Left colon (tissue), 2 donors: ENCODE results near the gene PHYKPL. TPM values are rescaled to one million over a fixed set of nuclear protein-coding genes. Genes with fewer than 3 reads are reported as not detected.
A peak's percentile ranks its signal among the peaks of the same experiment; 100 is the strongest.

Experiments
- ATAC-seq: fragments of 200-7000 bp; cut with Tn5 transposase; one replicate; pipeline ENCODE4 v1.9.1; 2020; ENCODE audit warnings: mild to moderate bottlenecking, moderate library complexity
- DNase-seq, 2 donors: peaks; one replicate each; pipeline ENCODE4 v3.0.0-alpha.2; 2020
- intact Hi-C, 2 donors: fragments of 100-400 bp; cut with DNase I in 1 of 2; cut with micrococcal nuclease in 1 of 2; formaldehyde crosslinking; loops; one replicate each; pipeline versions ENCODE4 v1.11.2 to v1.14.0; 2022; cut with DNase I, micrococcal nuclease
- long read RNA-seq: library from polyadenylated mRNA; unstranded; transcript quantifications from one replicate; pipeline ENCODE4 v2.0.0, GENCODE V29; 2021
- total RNA-seq, 2 donors: library from RNA; stranded (reverse); fragmentation: NEBNext Ultra II Directional; extraction: Animal tissue kit (Norgen Biotek cat#: 25700); gene quantifications; one replicate each; pipeline ENCODE4 v1.2.1, GENCODE V29; 2021
- donor health status: DM: no; HTN: no; CAD: no.
- donor health status: DM: yes; HTN: yes; CAD: no.

The PHYKPL gene
- 100 to 1,000 TPM; 157 to 180 TPM for total RNA-seq
- long read RNA-seq, transcript PHYKPL-201 (13 exons, 2,038 nt) = major isoform, 139 of 268 reads
- long read RNA-seq, partial matches to known transcripts = 28 of 268 reads
- long read RNA-seq, other reads (novel, unspliced or antisense) = 101 of 268 reads

DNA sequence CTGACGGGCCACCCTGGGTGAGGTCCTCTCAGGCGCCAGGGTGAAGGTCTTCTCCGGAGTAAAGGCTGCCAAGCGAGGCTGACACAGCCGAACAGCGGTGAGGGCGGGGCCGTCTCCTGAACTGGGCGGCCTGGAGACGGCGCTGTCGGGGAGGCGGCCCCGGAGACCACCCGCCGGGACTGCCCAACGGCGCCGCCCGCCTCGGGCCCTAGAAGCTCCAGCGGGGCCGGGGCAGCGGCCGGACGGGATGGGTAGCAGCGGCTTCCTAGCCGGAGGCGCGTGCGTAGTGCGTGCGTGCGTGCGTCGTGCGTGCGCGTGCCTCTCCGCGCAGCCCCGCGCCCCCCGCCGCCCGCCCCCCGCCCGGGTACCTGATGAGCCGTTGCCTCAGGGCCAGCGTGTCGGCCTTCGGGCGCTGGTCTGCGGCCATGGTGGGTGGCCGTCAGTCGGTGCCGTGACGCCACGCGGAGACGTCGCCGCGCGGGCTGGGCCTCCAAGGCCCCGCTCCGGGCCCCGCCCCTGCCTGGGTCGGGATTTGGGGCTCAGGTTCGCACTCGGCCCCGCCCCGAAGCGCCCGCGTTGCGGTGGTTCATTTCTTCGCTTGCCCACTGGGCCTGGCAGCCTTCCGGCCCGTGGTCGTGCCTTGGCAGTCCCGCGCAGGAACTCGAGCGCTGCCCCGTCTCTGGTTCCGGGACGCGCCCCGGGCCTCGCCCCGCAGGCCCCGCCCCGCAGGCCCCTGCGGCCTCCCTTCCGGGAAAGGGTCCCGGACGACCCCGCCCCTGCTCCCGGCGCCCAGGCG is at the start of gene PHYKPL:
TSS of gene PHYKPL (minus strand) at position 679 of the 796 bp plus-strand sequence. CDS start at position 427, 252 bp downstream.
- intact Hi-C loops = no loop called here
- ATAC-seq = peak; percentile 58
- peak; percentile 72 to 85 for DNase-seq

- DNase-seq = no peak
- intact Hi-C loops = loop anchor here in 1 of 2 donors (5.0 kb wide), 2 partner anchors 270 to 310 kb away; partner anchors contain the start of gene COL23A1
- no peak for ATAC-seq
These were observed 49.8 kb upstream of the PHYKPL start for GRCh38 chr5:178282391-178282790.

- ATAC-seq (no peak), DNase-seq (no peak)
- intact Hi-C loops = loop anchor here in 1 of 2 donors (5.0 kb wide), 2 partner anchors 271 to 311 kb away; partner anchors contain the start of gene COL23A1
These were observed 48.7 kb upstream of the PHYKPL start for GRCh38 chr5:178281331-178281730.

GRCh38 chr5:178280631-178281030 is 48.0 kb upstream of the PHYKPL start:
- ATAC-seq = no peak
- intact Hi-C loops = loop anchor here in 1 of 2 donors (5.0 kb wide), 2 partner anchors 272 to 312 kb away; partner anchors contain the start of gene COL23A1
- no peak for DNase-seq

- peak; percentile 73 to 93 for DNase-seq
These were observed 47.3 kb upstream of the PHYKPL start for GRCh38 chr5:178279723-178280438.

GRCh38 chr5:178279026-178279722 is 46.6 kb upstream of the PHYKPL start:
- DNase-seq (no peak), ATAC-seq (no peak)
- intact Hi-C loops = loop anchor here in 1 of 2 donors (5.0 kb wide), 1 partner anchor 273 kb away; no protein-coding TSS in a partner anchor

More at GRCh38 chr5:178279723-178280438, 47.3 kb upstream of the PHYKPL start:
- intact Hi-C loops = loop anchor here (5.0 kb wide), 2 partner anchors 272 to 312 kb away; partner anchors contain the start of gene COL23A1 (in 1 of the 2)
- ATAC-seq = peak; percentile 98

DNA sequence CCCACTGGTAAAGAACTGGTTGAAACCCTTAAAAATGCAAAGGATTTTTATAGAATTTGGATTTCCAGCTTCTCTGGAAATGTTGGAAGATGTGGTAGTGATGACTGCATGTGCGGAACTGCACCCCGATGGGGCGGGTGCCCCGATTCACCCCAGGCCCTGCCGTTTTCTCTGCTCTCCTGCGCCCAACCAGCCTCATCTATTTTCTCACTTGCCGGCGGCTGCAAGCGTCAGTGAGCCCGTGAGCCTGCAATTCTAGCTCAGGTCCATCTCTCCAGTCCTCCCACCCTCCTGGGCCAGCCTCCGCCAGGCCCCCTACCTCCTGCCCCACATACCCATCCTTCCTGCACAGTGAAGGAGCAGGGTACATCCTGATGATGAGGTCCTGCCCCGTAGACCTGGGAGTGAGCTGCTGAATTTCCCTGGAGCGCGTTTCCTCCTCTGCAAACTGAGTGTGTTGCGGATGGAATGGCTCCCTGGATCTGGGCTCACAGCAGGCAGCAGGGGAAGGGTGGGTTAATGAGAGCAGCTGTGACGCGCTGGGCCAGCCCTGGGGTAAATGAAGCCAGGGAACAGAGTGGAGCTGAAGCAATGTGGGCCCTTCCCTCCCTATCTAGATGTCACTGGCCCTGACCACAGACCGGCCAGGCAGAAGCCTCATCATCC is 45.9 kb upstream of the PHYKPL start:
- no peak for ATAC-seq
- intact Hi-C loops = loop anchor here in 1 of 2 donors (5.0 kb wide), 1 partner anchor 274 kb away; no protein-coding TSS in a partner anchor
- DNase-seq = no peak

GRCh38 chr5:178277866-178278265 is 45.3 kb upstream of the PHYKPL start:
- no peak for ATAC-seq
- intact Hi-C loops = loop anchor here in 1 of 2 donors (5.0 kb wide), 1 partner anchor 274 kb away; no protein-coding TSS in a partner anchor
- no peak for DNase-seq

DNA sequence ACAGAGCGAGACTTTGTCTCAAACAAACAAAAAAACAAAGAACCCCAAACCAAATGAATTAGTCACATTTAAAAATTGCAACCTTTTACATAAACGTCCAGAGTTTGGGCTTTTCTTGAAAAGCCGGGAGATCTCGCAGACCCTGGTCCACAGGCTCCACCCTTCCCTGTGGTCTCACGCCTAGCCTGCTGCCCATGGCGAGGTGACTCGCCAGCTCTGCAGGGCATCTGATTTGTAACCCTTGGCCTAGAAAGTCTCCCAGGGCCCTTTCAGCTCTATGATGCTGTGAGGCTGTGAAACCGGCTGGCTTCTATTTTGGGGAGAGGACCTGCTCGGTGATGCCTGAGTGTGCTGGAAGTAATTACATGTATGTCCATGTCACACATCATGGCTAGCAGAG is 44.7 kb upstream of the PHYKPL start:
- DNase-seq = no peak
- ATAC-seq = no peak
- intact Hi-C loops = loop anchor here in 1 of 2 donors (5.0 kb wide), 1 partner anchor 275 kb away; no protein-coding TSS in a partner anchor

DNA sequence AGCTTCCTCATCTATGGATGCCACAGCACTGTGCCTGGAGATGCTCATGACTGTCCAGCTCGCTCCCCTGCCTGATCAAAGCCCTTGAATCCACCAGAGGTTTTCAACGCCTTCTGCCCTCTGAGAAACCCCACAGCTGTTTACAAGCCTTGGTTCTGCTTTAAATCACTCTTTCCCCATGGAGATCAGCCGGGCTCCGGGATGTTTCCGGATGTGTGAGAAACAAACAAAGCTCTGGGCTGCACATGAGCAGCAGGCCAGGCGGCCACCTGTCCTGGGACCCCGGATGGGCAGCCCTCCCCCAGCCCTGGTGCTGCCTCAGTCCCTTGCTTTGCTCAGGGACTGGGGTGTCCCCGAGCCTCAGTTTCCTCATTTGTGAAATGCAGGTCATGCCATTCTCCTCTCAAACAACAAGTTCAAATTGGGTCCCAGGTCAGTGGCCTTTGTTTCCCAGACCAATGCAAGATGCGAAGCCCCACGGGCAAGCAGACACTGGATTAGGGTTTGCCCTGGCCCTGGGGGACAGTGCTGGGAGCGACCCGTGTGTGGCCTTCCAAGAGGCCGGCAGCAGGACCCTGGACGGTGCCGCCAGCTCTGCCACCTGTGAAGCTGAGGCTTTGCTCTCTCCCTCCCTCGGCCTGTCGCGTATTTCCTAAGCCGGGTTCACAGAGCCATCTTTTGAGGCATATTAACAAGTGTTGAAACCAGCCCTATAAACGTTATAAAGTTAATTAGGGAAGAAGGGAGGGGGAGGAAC is 42.4 kb upstream of the PHYKPL start:
- DNase-seq = no peak
- intact Hi-C loops = loop anchor here in 1 of 2 donors (5.0 kb wide), 1 partner anchor 277 kb away; no protein-coding TSS in a partner anchor
- ATAC-seq = no peak

DNA sequence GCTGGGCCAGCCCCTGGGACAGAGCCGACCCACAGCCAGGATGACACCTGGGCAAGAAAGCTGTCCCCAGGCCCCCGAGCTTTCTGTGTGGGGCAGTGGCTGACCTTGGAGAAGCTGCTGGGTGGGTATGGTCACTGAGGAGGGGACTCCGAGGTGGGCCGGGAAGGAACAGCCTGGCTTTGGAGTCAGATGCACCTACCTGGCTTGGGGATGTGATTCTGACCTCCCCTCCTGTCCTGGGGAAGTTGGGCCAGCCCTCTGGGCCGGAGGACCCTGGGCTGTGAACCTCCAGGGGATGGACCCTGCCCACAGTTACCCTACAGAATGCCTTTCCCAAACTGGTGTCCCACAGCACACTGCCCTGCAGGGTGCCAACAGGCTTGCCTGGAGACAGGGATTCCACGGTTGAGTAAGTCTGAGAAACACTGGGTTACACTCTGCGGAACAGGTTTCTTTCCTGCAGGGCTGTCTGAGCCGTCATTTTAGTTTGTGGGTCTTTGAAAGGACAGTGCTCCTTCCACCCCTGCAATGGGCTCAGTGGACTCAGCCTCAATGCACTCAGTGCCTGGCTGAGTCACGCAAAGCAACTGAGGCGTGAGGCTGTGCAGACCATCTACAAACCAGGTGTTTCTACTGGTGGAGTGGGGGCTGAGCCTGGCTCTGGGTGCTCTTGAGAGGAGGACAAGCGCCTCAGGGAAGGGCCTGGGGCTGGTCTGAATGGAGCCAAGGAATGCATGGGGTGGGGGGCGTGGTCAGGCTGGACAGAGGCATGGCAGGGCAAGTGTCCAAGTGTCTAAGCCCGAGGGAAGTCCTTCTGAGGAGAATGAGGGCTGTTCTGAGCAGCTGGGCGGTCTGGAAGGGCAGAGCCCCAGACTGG is 41.3 kb upstream of the PHYKPL start:
- ATAC-seq = no peak
- intact Hi-C loops = no loop called here
- DNase-seq = no peak

DNA sequence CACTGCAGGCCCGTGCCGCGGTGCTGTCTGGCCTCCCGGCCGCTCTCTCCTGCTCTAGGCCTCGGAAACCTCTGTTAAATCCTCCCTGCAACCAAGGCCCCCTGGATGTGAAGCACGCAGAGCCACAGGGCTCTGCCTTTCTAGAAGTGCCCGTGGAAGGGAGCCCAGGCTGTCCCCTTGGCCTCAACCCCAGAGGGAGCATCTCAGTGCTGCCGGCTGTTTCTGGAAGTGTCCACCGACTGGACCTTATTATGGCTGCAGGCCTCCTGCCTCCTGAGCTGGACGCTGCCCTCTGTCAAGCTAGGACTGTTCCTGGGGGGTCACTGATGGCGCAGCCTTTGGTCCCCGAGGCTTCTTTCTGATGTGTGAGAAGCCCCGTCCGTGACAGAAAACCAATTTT is 40.4 kb upstream of the PHYKPL start:
- ATAC-seq (no peak), DNase-seq (no peak)
- intact Hi-C loops = no loop called here

- DNase-seq (no peak), ATAC-seq (no peak)
- intact Hi-C loops = no loop called here
These were observed 40.0 kb upstream of the PHYKPL start for GRCh38 chr5:178272591-178272990.

DNA sequence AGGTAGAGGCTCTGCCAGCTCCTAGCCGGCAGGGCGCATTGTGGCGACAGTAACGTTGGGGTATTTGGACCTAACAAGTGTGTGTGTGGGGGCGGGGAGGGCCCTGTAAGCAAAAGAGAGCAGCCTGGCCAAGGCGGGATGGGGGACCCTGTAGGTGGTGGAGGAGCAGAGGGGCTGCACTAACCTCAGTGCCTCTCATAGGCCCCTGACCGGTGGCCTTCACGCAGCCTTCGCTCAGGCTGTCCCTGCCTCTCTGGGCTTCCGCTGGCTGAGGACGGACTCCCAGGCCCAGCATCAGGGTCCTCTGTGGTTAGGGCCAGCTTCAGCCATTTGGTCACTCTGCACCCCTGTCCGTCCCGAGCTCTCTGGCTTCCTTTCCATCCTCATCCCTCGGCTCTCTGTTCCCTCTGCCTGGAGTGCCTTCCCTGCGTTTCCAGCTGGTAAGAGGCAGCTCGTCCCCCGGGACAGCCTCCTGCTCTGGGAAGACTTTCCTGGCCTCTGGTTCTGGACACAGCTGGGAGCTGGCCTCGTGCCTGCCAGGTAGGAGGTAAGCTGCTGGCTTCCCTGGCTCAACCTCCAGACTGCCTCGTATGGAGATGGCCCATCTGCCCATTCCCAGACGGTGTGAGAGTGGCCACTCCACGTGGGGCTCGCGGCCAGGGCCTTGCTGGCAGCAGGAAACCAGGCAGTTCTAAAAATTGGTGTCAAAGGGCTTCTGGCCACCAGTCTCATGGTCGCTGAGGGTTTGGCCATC is 39.3 kb upstream of the PHYKPL start:
- no peak for ATAC-seq

DNA sequence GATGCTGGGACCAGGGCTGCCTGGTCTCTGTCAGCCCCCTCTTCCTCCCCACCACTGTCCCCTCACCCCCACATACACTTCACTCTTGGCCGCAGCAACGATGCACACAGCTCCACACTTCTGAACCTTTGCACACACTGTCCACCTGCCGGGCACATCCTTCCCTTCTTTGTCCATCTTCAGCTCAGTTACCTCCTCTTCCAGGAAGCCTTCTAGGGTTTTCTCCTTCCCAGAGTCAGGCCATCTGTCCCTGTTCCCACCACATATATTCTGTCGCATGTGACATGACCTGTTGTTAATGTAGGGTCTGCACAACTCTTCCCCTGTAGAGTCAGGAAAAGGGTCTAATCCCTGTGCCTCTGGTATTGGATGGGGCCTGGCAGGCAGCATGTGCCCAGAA is 38.6 kb upstream of the PHYKPL start:
- intact Hi-C loops = no loop called here
- DNase-seq (no peak), ATAC-seq (no peak)

More for the DNA sequence above, 39.3 kb upstream of the PHYKPL start:
- DNase-seq = no peak
- intact Hi-C loops = no loop called here

- DNase-seq = no peak
- ATAC-seq = no peak
- intact Hi-C loops = no loop called here
These were observed 36.9 kb upstream of the PHYKPL start for GRCh38 chr5:178269499-178269898.
